G401 (cell line): ENCODE measurements around the gene OR6P1. TPM values are rescaled to one million over a fixed set of nuclear protein-coding genes. Genes with fewer than 3 reads are reported as not detected.

Experiments
- DNase-seq: peaks from one replicate; pipeline ENCODE4 v3.0.0-alpha.2; 2015; ENCODE audit warnings: low spot score
- in situ Hi-C: cut with HindIII; loops from 2 replicates; pipeline ENCODE4 v1.10.0; 2016; ENCODE audit warnings: low sequenced_read_pairs, mixed read lengths
- total RNA-seq: library from RNA; depleted of rRNA; stranded (reverse); fragments of >200 nt; shearing (Covaris generic); gene quantifications from 2 replicates; pipeline ENCODE4 v1.2.3, GENCODE V29; 2014; rRNA removed

The OR6P1 gene
- total RNA-seq, 1 experiment from 2014 or later: not detected

DNA sequence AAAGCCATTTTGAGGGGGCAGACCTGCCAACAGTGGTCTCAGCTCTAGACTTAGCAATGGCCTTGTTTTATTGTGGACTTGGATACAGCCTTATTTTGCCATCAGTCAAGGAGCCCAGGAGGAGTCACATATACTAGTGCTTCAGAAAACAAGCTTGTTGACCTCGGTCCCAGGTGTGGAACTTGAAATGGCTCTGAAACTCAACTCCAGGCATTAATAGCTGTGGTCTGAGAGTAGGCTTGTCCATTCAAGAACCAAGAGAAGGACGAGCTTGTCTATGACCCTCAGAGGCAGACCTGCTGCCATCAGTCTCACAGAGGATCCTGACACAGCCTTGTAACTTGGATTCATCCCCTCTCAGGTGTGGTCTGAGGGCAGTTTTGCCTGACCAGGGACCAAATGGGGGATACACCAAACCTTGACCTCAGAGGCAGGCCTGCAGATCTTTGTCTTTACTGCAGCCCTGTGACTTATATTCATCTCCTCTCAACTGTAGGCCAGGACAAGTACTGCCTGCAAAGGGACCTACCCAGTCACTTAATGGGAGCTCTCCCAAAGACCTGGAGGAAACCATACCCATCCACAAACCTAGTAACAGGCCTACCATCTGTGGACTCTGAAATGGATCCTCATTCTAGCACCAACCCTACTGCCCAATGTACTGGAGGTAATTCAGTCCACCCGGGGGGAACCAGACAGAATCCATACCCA lies 49.3 kb downstream of the OR6P1 start:
- in situ Hi-C loops: no loop called here
- no peak for DNase-seq

GRCh38 chr1:158520021-158520420 lies 50.4 kb downstream of the OR6P1 start:
- no peak for DNase-seq
- in situ Hi-C loops: no loop called here

DNA sequence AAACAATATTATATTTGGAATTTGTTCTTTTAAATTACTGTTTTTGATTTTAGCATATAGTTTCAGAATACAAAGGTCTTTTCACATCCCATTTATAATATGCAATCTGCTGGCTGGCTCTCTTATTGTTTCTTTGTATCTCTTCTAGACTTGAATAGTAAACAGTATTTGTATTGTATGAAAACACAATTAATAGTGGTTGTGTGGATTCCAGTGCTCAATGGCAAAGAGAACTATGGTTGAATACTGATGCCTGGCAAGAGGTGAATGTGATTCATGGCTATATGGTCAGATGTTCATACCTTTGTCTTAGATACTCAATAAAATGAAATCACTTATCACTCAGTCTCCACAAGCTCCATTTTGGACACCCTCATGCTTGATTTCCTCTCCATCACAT lies 53.4 kb downstream of the OR6P1 start:
- in situ Hi-C loops: no loop called here
- no peak for DNase-seq

Other genes with a start within 250 kb of the OR6P1 start
- gene CD1B, start 239.0 kb downstream of the OR6P1 start, total RNA-seq: not detected in 2 replicates
- gene CD1E, start 216.7 kb downstream of the OR6P1 start, total RNA-seq: not detected in 2 replicates
- not detected in 2 replicates for gene OR10T2, start 171.1 kb downstream of the OR6P1 start, total RNA-seq
- gene OR10K2, start 144.3 kb downstream of the OR6P1 start, total RNA-seq: not detected in 2 replicates
- not detected in 2 replicates for gene OR10K1, start 108.7 kb downstream of the OR6P1 start, total RNA-seq
- not detected in 2 replicates for gene OR10R2, start 98.4 kb downstream of the OR6P1 start, total RNA-seq
- gene OR6Y1, start 16.2 kb downstream of the OR6P1 start, total RNA-seq: not detected in 2 replicates
- not detected in 2 replicates for gene OR10X1, start 9.3 kb upstream of the OR6P1 start, total RNA-seq
- gene OR10Z1, start 34.7 kb upstream of the OR6P1 start, total RNA-seq: not detected in 2 replicates
- not detected in 2 replicates for gene SPTA1, start 116.1 kb upstream of the OR6P1 start, total RNA-seq
- not detected in 2 replicates for gene OR6K2, start 130.1 kb upstream of the OR6P1 start, total RNA-seq
- not detected in 2 replicates for gene OR6K3, start 150.1 kb upstream of the OR6P1 start, total RNA-seq
- not detected in 2 replicates for gene OR6K6, start 184.1 kb upstream of the OR6P1 start, total RNA-seq
- gene OR6N1, start 201.6 kb upstream of the OR6P1 start, total RNA-seq: not detected in 2 replicates
- not detected in 2 replicates for gene OR6N2, start 210.6 kb upstream of the OR6P1 start, total RNA-seq